GM19455 (cell line): ENCODE measurements around the gene IL18BP.

Experiments
- ATAC-seq: cut with Tn5 transposase; IDR thresholded peaks from one replicate; pipeline ENCODE4 v1.9.1; 2021; ENCODE audit not compliant: unreplicated experiment

IL18BP gene

GRCh38 chr11:72041364-72042063 lies 42.8 kb downstream of the IL18BP start:
- no peak for ATAC-seq

- ATAC-seq, result no peak
These were observed 43.5 kb downstream of the IL18BP start for GRCh38 chr11:72042064-72042745.

- ATAC-seq, result no peak
These were observed 47.1 kb downstream of the IL18BP start for GRCh38 chr11:72045849-72046248.

GRCh38 chr11:72048766-72049460 lies 50.2 kb downstream of the IL18BP start:
- no peak for ATAC-seq
